ENCODE measurements around the gene GRIK2.

GRCh38 chr6:101762851-101763250, 369.3 kb downstream of the GRIK2 start:
- TF ChIP-seq CTCF (conservative IDR thresholded peaks at IDR 0.05; ENCODE audit: low read depth, low read length), result no peak
- no peak for TF ChIP-seq EZH2 (IDR thresholded peaks at IDR 0.05; ENCODE audit: low read length, unreplicated experiment)
- no peak for TF ChIP-seq EZH2phosphoT487 (IDR thresholded peaks at IDR 0.05; ENCODE audit: borderline replicate concordance, low read length)
